DND-41 (cell line): ENCODE measurements around the gene SCAMP3.
"Not testable (repeated sequence)": the region's sequence is repeated elsewhere in the genome, so short reads cannot be mapped to it uniquely, and the experiment has no call there.

Source experiments
- ATAC-seq: fragments of 200-7000 bp; cut with Tn5 transposase; 3 replicates; pipeline ENCODE4 v1.9.1; 2021; ENCODE audit warnings: low read depth; ENCODE audit not compliant: insufficient read depth
- DNase-seq: peaks from one replicate; pipeline ENCODE4 v3.0.0-alpha.2; 2020
- H2AFZ ChIP-seq: 2 replicates; pipeline ENCODE4 v1.6.0; 2012; ENCODE audit warnings: low read depth, low read length
- H3K27ac ChIP-seq: 2 replicates; pipeline ENCODE4 v1.5.1; 2012; ENCODE audit warnings: low read length, inconsistent platforms
- H3K27me3 ChIP-seq: fragments of 200-600 bp; sonication (generic); 2 replicates; pipeline ENCODE4 v1.6.0; 2012; ENCODE audit warnings: low read length, mild to moderate bottlenecking, inconsistent platforms; ENCODE audit not compliant: insufficient read depth, poor library complexity
- H3K36me3 ChIP-seq: 2 replicates; pipeline ENCODE4 v1.5.1; 2012; ENCODE audit warnings: low read length, inconsistent platforms; ENCODE audit not compliant: insufficient read depth
- H3K4me1 ChIP-seq: 2 replicates; pipeline ENCODE4 v1.5.1; 2012; ENCODE audit warnings: mild to moderate bottlenecking, low read length; ENCODE audit not compliant: insufficient read depth
- H3K4me2 ChIP-seq: 2 replicates; pipeline ENCODE4 v1.6.0; 2012; ENCODE audit warnings: mild to moderate bottlenecking, moderate library complexity, low read length, inconsistent platforms; ENCODE audit not compliant: insufficient read depth
- H3K4me3 ChIP-seq, 2 experiments: fragments of 200-600 bp in 1 of 2; shearing (Covaris generic) in 1 of 2; 2 replicates each; pipeline ENCODE4 v1.5.1; 2012 to 2016; ENCODE audit warnings: inconsistent platforms in 2 of 2, low read length in 2 of 2, mild to moderate bottlenecking in 2 of 2, low read depth in 1 of 2, moderate library complexity in 1 of 2
- H3K79me2 ChIP-seq: 2 replicates; pipeline ENCODE4 v1.6.0; 2012; ENCODE audit warnings: low read length, inconsistent platforms; ENCODE audit not compliant: insufficient read depth
- H3K9ac ChIP-seq: 2 replicates; pipeline ENCODE4 v1.6.0; 2012; ENCODE audit warnings: low read depth, mild to moderate bottlenecking, inconsistent platforms, low read length, moderate library complexity
- H3K9me3 ChIP-seq: 2 replicates; pipeline ENCODE4 v1.5.1; 2012; ENCODE audit warnings: low read length, moderate library complexity, mild to moderate bottlenecking, inconsistent platforms; ENCODE audit not compliant: insufficient read depth, severe bottlenecking
- H4K20me1 ChIP-seq: 2 replicates; pipeline ENCODE4 v1.6.0; 2012; ENCODE audit warnings: low read length; ENCODE audit not compliant: insufficient read depth
- EZH2 ChIP-seq: IDR thresholded peaks from 3 replicates; pipeline ENCODE4 v1.6.1; 2012; ENCODE audit warnings: borderline replicate concordance, low read depth, mild to moderate bottlenecking, moderate library complexity, low read length, inconsistent platforms; ENCODE audit not compliant: severe bottlenecking
- TF ChIP-seq, protein P1 (sequence below): IDR thresholded peaks from 2 replicates; pipeline ENCODE4 v1.5.1; 2012; ENCODE audit warnings: borderline replicate concordance, low read length, moderate library complexity, mild to moderate bottlenecking; ENCODE audit not compliant: poor library complexity, severe bottlenecking; ENCODE audit errors: extremely low read depth

The SCAMP3 gene

DNA sequence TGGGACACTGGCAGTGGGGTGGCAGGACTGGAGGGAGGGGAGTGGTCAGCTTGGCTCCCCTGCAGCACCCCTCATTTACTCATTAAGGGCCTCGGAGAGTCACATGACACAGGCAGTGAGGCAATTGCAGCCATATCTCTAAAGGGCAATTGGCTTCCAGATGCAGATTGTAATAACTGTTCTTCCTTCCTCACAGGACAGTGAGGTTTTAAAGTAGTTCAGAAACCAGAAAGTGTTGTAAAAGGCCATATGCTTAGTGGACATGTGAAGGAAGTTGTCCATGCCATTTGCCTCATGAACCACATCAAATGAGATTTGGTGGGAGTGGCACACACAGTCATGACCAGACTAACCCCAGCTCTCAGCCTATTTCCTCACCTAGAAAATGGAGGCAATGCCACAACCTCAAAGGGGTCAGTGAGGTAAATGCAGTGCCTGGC is 42.5 kb downstream of the SCAMP3 start:
- H3K36me3 ChIP-seq: peaks cover 37% of the 10 kb centered on the region
- no peaks in the 10 kb centered on the region for H3K9me3 ChIP-seq
- H2AFZ ChIP-seq: 0 out of 2 replicates have a peak overlapping the region, but pooled peaks have one; percentile 37
- ATAC-seq (no peak; the same call in 2 of the 3 replicates), DNase-seq (peak; percentile 24)
- H3K4me2 ChIP-seq: no peak overlapping the region
- TF ChIP-seq EZH2: no peak
- no peaks in the 10 kb centered on the region for H3K27me3 ChIP-seq
- peak overlapping the region; percentile 16; the same call in 1 of the 2 replicates for H3K27ac ChIP-seq
- H3K9ac ChIP-seq: no peak overlapping the region
- H3K4me1 ChIP-seq: peaks cover 11% of the 10 kb centered on the region; the same call in 1 of the 2 replicates
- peaks cover 7% of the 10 kb centered on the region; the same call in 1 of the 2 replicates for H3K79me2 ChIP-seq
- no peaks in the 10 kb centered on the region for H4K20me1 ChIP-seq
- H3K4me3 ChIP-seq: no peak overlapping the region

DNA sequence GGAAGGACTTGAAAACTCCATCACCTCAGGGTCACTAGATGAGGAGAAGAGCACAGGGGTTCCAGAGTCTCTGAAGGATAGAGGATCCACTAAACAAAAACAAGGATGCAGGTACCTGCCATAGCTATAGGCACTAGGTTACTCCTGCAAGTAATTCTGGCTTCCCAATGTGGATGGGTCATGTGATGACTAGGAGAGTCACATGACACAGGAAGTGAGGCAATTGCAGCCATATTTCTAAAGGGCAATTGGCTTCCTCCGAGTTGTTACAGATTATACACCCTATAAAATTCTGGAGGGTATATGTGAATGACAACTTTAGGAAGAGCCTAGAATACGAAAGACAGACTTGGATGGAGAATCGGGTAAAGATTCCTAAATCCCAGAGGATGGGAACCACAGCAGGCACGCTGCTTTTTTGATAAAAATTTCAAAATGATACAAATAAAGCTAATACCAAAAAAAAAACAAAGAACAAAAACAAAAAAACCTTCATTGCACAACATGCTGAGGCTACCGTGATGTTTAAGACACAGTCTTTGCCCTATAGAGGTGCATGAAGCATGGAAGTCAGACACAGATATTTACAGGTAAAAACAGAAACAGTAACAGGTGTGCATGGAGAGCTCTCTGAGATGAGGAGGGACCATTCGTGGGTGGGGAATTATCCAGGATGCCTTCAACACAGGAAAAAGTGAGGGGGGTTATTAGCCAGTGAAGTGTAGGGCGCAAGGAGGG is 43.1 kb downstream of the SCAMP3 start:
- H4K20me1 ChIP-seq: no peaks in the 10 kb centered on the region
- no peaks in the 10 kb centered on the region for H3K9me3 ChIP-seq
- peaks cover 31% of the 10 kb centered on the region for H3K36me3 ChIP-seq
- no peaks in the 10 kb centered on the region for H3K27me3 ChIP-seq
- TF ChIP-seq, protein P1, sequence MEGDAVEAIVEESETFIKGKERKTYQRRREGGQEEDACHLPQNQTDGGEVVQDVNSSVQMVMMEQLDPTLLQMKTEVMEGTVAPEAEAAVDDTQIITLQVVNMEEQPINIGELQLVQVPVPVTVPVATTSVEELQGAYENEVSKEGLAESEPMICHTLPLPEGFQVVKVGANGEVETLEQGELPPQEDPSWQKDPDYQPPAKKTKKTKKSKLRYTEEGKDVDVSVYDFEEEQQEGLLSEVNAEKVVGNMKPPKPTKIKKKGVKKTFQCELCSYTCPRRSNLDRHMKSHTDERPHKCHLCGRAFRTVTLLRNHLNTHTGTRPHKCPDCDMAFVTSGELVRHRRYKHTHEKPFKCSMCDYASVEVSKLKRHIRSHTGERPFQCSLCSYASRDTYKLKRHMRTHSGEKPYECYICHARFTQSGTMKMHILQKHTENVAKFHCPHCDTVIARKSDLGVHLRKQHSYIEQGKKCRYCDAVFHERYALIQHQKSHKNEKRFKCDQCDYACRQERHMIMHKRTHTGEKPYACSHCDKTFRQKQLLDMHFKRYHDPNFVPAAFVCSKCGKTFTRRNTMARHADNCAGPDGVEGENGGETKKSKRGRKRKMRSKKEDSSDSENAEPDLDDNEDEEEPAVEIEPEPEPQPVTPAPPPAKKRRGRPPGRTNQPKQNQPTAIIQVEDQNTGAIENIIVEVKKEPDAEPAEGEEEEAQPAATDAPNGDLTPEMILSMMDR: no peak
- TF ChIP-seq EZH2: no peak
- DNase-seq (peak; percentile 47), ATAC-seq (no peak)
- no peak overlapping the region for H3K9ac ChIP-seq
- no peak overlapping the region for H3K4me2 ChIP-seq
- peak overlapping the region; percentile 16; the same call in 1 of the 2 replicates for H3K27ac ChIP-seq
- H3K4me3 ChIP-seq: no peak overlapping the region
- H3K79me2 ChIP-seq: peaks cover 3% of the 10 kb centered on the region; the same call in 1 of the 2 replicates
- peak overlapping the region; percentile 51 for H2AFZ ChIP-seq
- peaks cover 11% of the 10 kb centered on the region; the same call in 1 of the 2 replicates for H3K4me1 ChIP-seq

DNA sequence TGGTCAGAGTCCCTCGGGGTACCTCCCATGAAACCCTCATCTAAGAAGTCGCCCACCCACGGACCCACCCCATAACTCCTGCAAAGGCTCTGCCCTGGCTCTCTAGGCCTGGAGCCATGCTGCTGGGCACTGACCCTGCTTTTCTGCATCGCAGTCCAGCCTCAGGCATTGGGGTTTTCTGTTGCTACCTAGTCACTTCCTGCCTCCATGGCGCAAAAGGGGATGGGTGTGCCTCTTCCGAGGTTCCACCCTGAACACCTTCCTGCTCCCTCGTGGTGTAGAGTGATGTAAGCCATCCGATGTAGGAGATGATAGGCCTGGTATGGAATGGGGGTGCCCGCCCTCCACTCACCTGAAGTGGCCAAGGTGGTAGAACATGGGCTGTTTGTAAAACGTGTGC is 47.5 kb downstream of the SCAMP3 start:
- not testable (repeated sequence) for ATAC-seq, H3K27ac ChIP-seq, H3K27me3 ChIP-seq, H2AFZ ChIP-seq, H3K4me2 ChIP-seq, DNase-seq, H3K9ac ChIP-seq, H4K20me1 ChIP-seq, H3K9me3 ChIP-seq, H3K4me3 ChIP-seq
- peaks cover 21% of the 10 kb centered on the region for H3K4me1 ChIP-seq
- peaks cover 36% of the 10 kb centered on the region for H3K36me3 ChIP-seq
- H3K79me2 ChIP-seq: peaks cover 11% of the 10 kb centered on the region

DNA sequence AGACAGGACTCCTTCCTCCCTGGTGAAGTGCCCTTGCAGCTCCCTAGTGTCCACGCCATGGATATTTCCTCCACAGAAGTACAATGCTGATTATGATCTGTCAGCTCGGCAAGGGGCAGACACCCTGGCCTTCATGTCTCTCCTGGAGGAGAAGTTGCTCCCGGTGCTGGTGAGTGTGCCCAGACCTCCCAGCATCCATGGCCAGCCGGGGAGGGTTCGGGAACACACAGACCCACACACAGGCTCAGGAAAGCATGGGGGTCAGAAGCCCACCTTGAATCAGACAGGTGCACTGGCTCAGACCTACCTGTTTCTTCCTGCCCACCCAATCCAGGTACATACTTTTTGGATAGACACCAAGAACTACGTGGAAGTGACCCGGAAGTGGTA is 50.1 kb downstream of the SCAMP3 start:
- peaks cover 28% of the 10 kb centered on the region for H3K4me1 ChIP-seq
- H4K20me1 ChIP-seq, H3K27me3 ChIP-seq, H3K9ac ChIP-seq, ATAC-seq, H3K9me3 ChIP-seq, H2AFZ ChIP-seq, DNase-seq, H3K27ac ChIP-seq, H3K4me3 ChIP-seq, H3K4me2 ChIP-seq: not testable (repeated sequence)
- H3K36me3 ChIP-seq: peaks cover 30% of the 10 kb centered on the region
- peaks cover 17% of the 10 kb centered on the region for H3K79me2 ChIP-seq

DNA sequence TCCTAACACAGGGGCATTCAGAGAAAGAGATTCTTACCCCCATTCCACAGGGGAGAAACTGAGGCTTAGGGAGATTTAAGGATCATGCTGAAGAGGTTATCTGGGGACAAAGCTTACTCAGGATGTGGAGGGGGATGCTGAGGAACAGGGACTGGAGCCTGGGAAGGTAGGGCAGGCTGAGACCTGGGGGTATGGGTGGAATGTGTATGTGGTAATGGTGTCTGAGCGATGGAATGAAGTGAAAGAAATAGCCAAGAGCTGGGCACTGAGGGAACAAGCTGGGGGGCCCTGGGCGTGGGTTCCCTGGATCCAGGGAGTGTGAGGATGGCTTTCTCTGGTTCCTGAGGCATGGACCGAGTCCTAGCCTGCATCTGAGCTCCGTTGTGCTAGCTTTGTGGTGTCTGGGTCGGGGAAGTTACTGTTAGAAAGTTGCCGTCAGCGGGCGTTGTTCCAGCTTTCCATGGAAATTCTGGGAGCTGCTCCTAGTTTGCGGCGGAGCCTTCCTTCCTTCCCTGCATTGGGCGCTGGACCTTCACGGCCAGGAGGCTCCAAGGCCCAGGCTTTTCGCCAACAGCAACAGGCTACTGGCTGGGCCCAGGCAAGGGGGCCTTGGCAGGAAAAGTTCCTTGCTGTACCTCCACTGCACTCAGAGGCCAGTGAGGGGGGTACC is 50.6 kb downstream of the SCAMP3 start:
- H3K4me3 ChIP-seq, H4K20me1 ChIP-seq, H3K9me3 ChIP-seq, H2AFZ ChIP-seq, H3K9ac ChIP-seq, DNase-seq, H3K27ac ChIP-seq, H3K4me2 ChIP-seq, ATAC-seq, H3K27me3 ChIP-seq: not testable (repeated sequence)
- peaks cover 33% of the 10 kb centered on the region for H3K4me1 ChIP-seq
- H3K79me2 ChIP-seq: peaks cover 17% of the 10 kb centered on the region
- H3K36me3 ChIP-seq: peaks cover 27% of the 10 kb centered on the region
